CD4-positive, alpha-beta T cell treated with Interleukin-4 for 1 hour (primary cell): Measurements from ENCODE around the gene STX5.
A peak's percentile ranks its signal among the peaks of the same experiment; 100 is the strongest.
"Not testable (repeated sequence)": the region's sequence is repeated elsewhere in the genome, so short reads cannot be mapped to it uniquely, and the experiment has no call there.

ENCODE experiments used
- DNase-seq, 2 donors: peaks; one replicate each; pipeline ENCODE4 v3.0.0-alpha.2; 2020 to 2022

The STX5 gene

GRCh38 chr11:62828130-62828529 lies 3.7 kb downstream of the STX5 start:
- DNase-seq, result not testable (repeated sequence)

GRCh38 chr11:62823677-62824076 lies 8.2 kb downstream of the STX5 start:
- no peak for DNase-seq

GRCh38 chr11:62817129-62817528 lies 14.7 kb downstream of the STX5 start:
- DNase-seq, result no peak

- DNase-seq, result peak in 1 of 2 donors; percentile 59
These were observed 15.3 kb downstream of the STX5 start for GRCh38 chr11:62816557-62816956.

GRCh38 chr11:62811659-62812058 lies 20.2 kb downstream of the STX5 start:
- DNase-seq, result no peak

GRCh38 chr11:62810748-62811147 lies 21.1 kb downstream of the STX5 start:
- no peak for DNase-seq

- peak in 1 of 2 donors; percentile 63 for DNase-seq
These were observed 25.2 kb downstream of the STX5 start for GRCh38 chr11:62806611-62807121.

- peak; percentile 22 to 48 for DNase-seq
These were observed 25.9 kb downstream of the STX5 start for GRCh38 chr11:62805961-62806441.

- peak; percentile 95 to 96 for DNase-seq
These were observed 26.6 kb downstream of the STX5 start, which contains the start of gene NXF1 for GRCh38 chr11:62805076-62805892. Gene NXF1, minus strand, starts transcription at chr11:62805440. Its CDS starts 84 bp downstream, at chr11:62805356.

- DNase-seq, result no peak
These were observed 27.4 kb downstream of the STX5 start for GRCh38 chr11:62804310-62805075.

GRCh38 chr11:62801071-62801470 lies 30.8 kb downstream of the STX5 start:
- DNase-seq, result no peak

GRCh38 chr11:62799486-62799885 lies 32.4 kb downstream of the STX5 start:
- DNase-seq, result no peak

- DNase-seq, result no peak
These were observed 35.6 kb downstream of the STX5 start for GRCh38 chr11:62796281-62796680.

- DNase-seq, result no peak
These were observed 37.6 kb downstream of the STX5 start for GRCh38 chr11:62794201-62794775.

- no peak for DNase-seq
These were observed 39.7 kb downstream of the STX5 start for GRCh38 chr11:62792202-62792575.

GRCh38 chr11:62791501-62792201 lies 40.2 kb downstream of the STX5 start, which contains the start of gene TMEM223:
Gene TMEM223, minus strand, starts transcription at chr11:62792006. Its CDS starts 12 bp downstream, at chr11:62791994.
- peak; percentile 87 to 90 for DNase-seq

- DNase-seq, result no peak
These were observed 42.3 kb downstream of the STX5 start for GRCh38 chr11:62789576-62789975.

- DNase-seq, result no peak
These were observed 42.9 kb downstream of the STX5 start for GRCh38 chr11:62788991-62789390.

GRCh38 chr11:62787005-62787759 lies 44.7 kb downstream of the STX5 start, which contains the start of gene TMEM179B:
Gene TMEM179B, plus strand, starts transcription at chr11:62787402. Its CDS starts 30 bp downstream, at chr11:62787432.
- peak; percentile 97 to 98 for DNase-seq

- peak; percentile 89 for DNase-seq
These were observed 45.4 kb downstream of the STX5 start for GRCh38 chr11:62786318-62787004.

GRCh38 chr11:62782753-62783152 lies 49.1 kb downstream of the STX5 start:
- no peak for DNase-seq
